HEK293 (cell line): ENCODE results near the gene DLL1.

ENCODE experiments used
- CTCF ChIA-PET: fragments of 350-600 bp; formaldehyde crosslinking; extraction: SDS; loops from one replicate; lab custom pipeline; 2021; ENCODE audit warnings: antibody characterized with exemption; lab: Yijun Ruan, JAX
- POLR2A ChIA-PET: fragments of 300-600 bp; formaldehyde crosslinking; extraction: SDS; loops from one replicate; lab custom pipeline; 2020; ENCODE audit warnings: antibody characterized with exemption, inconsistent platforms; lab: Yijun Ruan, JAX
- H3K27ac ChIP-seq: fragments of 200-500 bp; sonication (Bioruptor generic); 2 replicates; pipeline ENCODE4 v1.5.1; 2014; ENCODE audit warnings: low read depth, low read length, control low read depth, inconsistent platforms; ENCODE audit errors: extremely low read depth
- H3K36me3 ChIP-seq, 2 experiments: fragments of 200-500 bp in 1 of 2; sonication (Bioruptor generic) in 1 of 2; 1 replicate in 1 of 2; 2 replicates in 1 of 2; pipeline ENCODE4 v1.5.1; 2014 to 2017; ENCODE audit warnings: inconsistent platforms in 2 of 2, low read length in 2 of 2; ENCODE audit not compliant: control insufficient read depth in 2 of 2, insufficient read depth in 1 of 2
- H3K4me1 ChIP-seq: fragments of 200-500 bp; sonication (Bioruptor generic); 2 replicates; pipeline ENCODE4 v1.5.1; 2014; ENCODE audit warnings: mild to moderate bottlenecking, low read length, inconsistent platforms; ENCODE audit not compliant: control insufficient read depth, insufficient read depth
- H3K4me3 ChIP-seq: 2 replicates; pipeline ENCODE4 v1.5.1; 2011; ENCODE audit warnings: low read depth, mild to moderate bottlenecking, control low read depth, low read length, moderate library complexity
- H3K9me3 ChIP-seq: fragments of 200-500 bp; sonication (Bioruptor generic); 2 replicates; pipeline ENCODE4 v1.5.1; 2014; ENCODE audit warnings: low read depth, low read length, inconsistent platforms; ENCODE audit not compliant: control insufficient read depth, insufficient read depth
- GLIS1 ChIP-seq: fragments of 450-650 bp; formaldehyde crosslinking; IDR thresholded peaks from 2 replicates; pipeline ENCODE4 v1.5.1; 2016; ENCODE audit warnings: missing biosample characterization, missing genetic modification characterization
- OVOL3 ChIP-seq: fragments of 450-650 bp; formaldehyde crosslinking; IDR thresholded peaks from 2 replicates; pipeline ENCODE4 v1.5.1; 2016; ENCODE audit warnings: missing biosample characterization, missing genetic modification characterization
- ZBTB20 ChIP-seq: fragments of 450-650 bp; formaldehyde crosslinking; IDR thresholded peaks from 2 replicates; pipeline ENCODE4 v1.5.1; 2016; ENCODE audit warnings: missing biosample characterization, missing genetic modification characterization
- ZBTB8A ChIP-seq: fragments of 450-650 bp; formaldehyde crosslinking; IDR thresholded peaks from 2 replicates; pipeline ENCODE4 v1.5.1; 2016; ENCODE audit warnings: missing biosample characterization, missing genetic modification characterization
- ZNF174 ChIP-seq: fragments of 450-650 bp; formaldehyde crosslinking; IDR thresholded peaks from 2 replicates; pipeline ENCODE4 v1.5.0; 2017; ENCODE audit warnings: missing biosample characterization, mild to moderate bottlenecking, missing genetic modification characterization
- ZNF223 ChIP-seq: fragments of 450-650 bp; formaldehyde crosslinking; IDR thresholded peaks from 2 replicates; pipeline ENCODE4 v1.5.1; 2016; ENCODE audit warnings: missing biosample characterization, missing genetic modification characterization
- ZNF311 ChIP-seq: fragments of 450-650 bp; formaldehyde crosslinking; IDR thresholded peaks from 2 replicates; pipeline ENCODE4 v1.5.1; 2017; ENCODE audit warnings: missing biosample characterization, missing genetic modification characterization, borderline replicate concordance
- ZNF37A ChIP-seq: fragments of 450-650 bp; IDR thresholded peaks from 2 replicates; pipeline ENCODE4 v1.5.1; 2018; ENCODE audit warnings: missing biosample characterization, missing genetic modification characterization
- ZNF426 ChIP-seq: fragments of 450-650 bp; formaldehyde crosslinking; IDR thresholded peaks from 2 replicates; pipeline ENCODE4 v1.5.1; 2017; ENCODE audit warnings: missing biosample characterization, missing genetic modification characterization, mild to moderate bottlenecking, inconsistent platforms, moderate library complexity
- ZNF544 ChIP-seq: fragments of 450-650 bp; formaldehyde crosslinking; IDR thresholded peaks from 2 replicates; pipeline ENCODE4 v1.5.0; 2017; ENCODE audit warnings: missing biosample characterization, missing genetic modification characterization
- ZNF549 ChIP-seq: fragments of 450-650 bp; IDR thresholded peaks from 2 replicates; pipeline ENCODE4 v1.5.1; 2018; ENCODE audit warnings: missing biosample characterization, missing genetic modification characterization, mild to moderate bottlenecking, inconsistent platforms, moderate library complexity
- ZNF558 ChIP-seq: fragments of 450-650 bp; formaldehyde crosslinking; IDR thresholded peaks from 2 replicates; pipeline ENCODE4 v1.5.1; 2016; ENCODE audit warnings: missing biosample characterization, missing genetic modification characterization
- ZNF629 ChIP-seq: fragments of 450-650 bp; formaldehyde crosslinking; IDR thresholded peaks from 2 replicates; pipeline ENCODE4 v1.5.1; 2017; ENCODE audit warnings: missing biosample characterization, missing genetic modification characterization
- ZNF664 ChIP-seq: fragments of 450-650 bp; formaldehyde crosslinking; IDR thresholded peaks from 2 replicates; pipeline ENCODE4 v1.5.1; 2016; ENCODE audit warnings: missing biosample characterization, missing genetic modification characterization
- ZNF747 ChIP-seq: fragments of 450-650 bp; formaldehyde crosslinking; IDR thresholded peaks from 2 replicates; pipeline ENCODE4 v1.5.1; 2016; ENCODE audit warnings: missing biosample characterization, missing genetic modification characterization
- TF ChIP-seq, protein P1 (sequence below): fragments of 450-650 bp; formaldehyde crosslinking; IDR thresholded peaks from 2 replicates; pipeline ENCODE4; 2016; ENCODE audit warnings: missing biosample characterization, missing genetic modification characterization
- TF ChIP-seq, protein P2 (sequence below): fragments of 450-650 bp; formaldehyde crosslinking; IDR thresholded peaks from 2 replicates; pipeline ENCODE4 v1.5.1; 2016; ENCODE audit warnings: missing biosample characterization, missing genetic modification characterization
- TF ChIP-seq, protein P3 (sequence below): fragments of 450-650 bp; formaldehyde crosslinking; IDR thresholded peaks from 2 replicates; pipeline ENCODE4 v1.5.1; 2017; ENCODE audit warnings: missing biosample characterization, missing genetic modification characterization
- TF ChIP-seq, protein P4 (sequence below): fragments of 450-650 bp; formaldehyde crosslinking; conservative IDR thresholded peaks from 2 replicates; pipeline ENCODE4 v1.5.1; 2016; ENCODE audit warnings: low read depth, missing biosample characterization, missing genetic modification characterization
- TF ChIP-seq, protein P5 (sequence below): fragments of 450-650 bp; formaldehyde crosslinking; IDR thresholded peaks from 2 replicates; pipeline ENCODE4 v1.5.1; 2017; ENCODE audit warnings: missing biosample characterization, missing genetic modification characterization
- TF ChIP-seq, protein P6 (sequence below): fragments of 450-650 bp; formaldehyde crosslinking; IDR thresholded peaks from 2 replicates; pipeline ENCODE4 v1.5.1; 2016; ENCODE audit warnings: missing biosample characterization, missing genetic modification characterization

The DLL1 gene

DNA sequence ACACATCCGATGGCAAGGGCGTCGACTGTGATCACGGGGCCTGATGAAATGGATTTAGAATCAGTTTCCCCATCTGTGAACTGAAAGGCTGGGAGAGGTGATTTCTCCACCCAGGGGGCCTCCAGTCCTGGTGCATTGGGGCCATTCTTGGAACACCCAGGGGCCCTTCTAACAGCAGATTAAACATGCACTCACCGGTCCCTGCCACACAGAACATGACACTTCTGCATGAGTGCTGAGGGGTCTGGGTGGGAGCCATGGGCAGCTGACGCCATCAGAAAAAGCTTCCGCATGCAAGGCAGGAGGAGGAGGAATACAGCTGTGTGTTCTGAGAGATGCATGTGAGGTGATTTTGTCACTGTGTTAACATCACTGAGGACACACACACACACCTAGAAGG is 26.8 kb downstream of the DLL1 start (continued):
- TF ChIP-seq, protein P1, sequence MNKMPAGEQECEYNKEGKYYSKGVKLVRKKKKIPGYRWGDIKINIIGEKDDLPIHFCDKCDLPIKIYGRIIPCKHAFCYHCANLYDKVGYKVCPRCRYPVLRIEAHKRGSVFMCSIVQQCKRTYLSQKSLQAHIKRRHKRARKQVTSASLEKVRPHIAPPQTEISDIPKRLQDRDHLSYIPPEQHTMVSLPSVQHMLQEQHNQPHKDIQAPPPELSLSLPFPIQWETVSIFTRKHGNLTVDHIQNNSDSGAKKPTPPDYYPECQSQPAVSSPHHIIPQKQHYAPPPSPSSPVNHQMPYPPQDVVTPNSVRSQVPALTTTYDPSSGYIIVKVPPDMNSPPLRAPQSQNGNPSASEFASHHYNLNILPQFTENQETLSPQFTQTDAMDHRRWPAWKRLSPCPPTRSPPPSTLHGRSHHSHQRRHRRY = no peak
- TF ChIP-seq ZNF174 (tag by site-specific recombination) (no peak), ZNF549 (tag by site-specific recombination) (no peak), GLIS1 (tag by site-specific recombination) (no peak), ZBTB8A (tag by site-specific recombination) (no peak), ZNF747 (tag by site-specific recombination) (no peak), ZNF664 (tag by site-specific recombination) (no peak)

DNA sequence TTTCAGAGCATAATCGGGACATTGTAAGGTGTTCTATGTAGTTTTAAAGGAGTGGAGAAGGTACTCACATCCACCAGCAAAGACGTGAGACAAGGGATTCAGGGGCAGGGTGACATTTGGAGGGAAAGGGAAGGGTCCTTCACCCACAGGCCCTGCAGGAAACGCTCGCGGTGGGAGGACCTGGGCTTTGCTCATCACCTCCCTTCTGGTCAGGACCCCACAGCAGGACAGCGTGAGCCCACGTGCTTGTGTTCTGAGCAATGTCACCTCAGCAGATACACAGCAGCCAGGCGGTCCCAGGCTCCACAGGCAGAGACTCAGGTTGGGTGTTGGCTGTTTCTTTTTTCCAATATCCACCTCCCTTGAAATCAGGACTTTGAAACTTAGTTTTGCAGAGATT is 27.5 kb downstream of the DLL1 start:
- no peaks in the 10 kb centered on the region for H3K9me3 ChIP-seq
- no peak overlapping the region for H3K27ac ChIP-seq
- no peaks in the 10 kb centered on the region for H3K36me3 ChIP-seq
- CTCF ChIA-PET = no interaction called here
- H3K4me3 ChIP-seq = no peak overlapping the region
- TF ChIP-seq ZNF37A (tag by site-specific recombination) (no peak), ZBTB20 (tag by site-specific recombination) (no peak)
- TF ChIP-seq, protein P2, sequence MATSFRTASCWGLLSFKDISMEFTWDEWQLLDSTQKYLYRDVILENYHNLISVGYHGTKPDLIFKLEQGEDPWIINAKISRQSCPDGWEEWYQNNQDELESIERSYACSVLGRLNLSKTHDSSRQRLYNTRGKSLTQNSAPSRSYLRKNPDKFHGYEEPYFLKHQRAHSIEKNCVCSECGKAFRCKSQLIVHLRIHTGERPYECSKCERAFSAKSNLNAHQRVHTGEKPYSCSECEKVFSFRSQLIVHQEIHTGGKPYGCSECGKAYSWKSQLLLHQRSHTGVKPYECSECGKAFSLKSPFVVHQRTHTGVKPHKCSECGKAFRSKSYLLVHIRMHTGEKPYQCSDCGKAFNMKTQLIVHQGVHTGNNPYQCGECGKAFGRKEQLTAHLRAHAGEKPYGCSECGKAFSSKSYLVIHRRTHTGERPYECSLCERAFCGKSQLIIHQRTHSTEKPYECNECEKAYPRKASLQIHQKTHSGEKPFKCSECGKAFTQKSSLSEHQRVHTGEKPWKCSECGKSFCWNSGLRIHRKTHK (tag by site-specific recombination) = no peak
- TF ChIP-seq, protein P3, sequence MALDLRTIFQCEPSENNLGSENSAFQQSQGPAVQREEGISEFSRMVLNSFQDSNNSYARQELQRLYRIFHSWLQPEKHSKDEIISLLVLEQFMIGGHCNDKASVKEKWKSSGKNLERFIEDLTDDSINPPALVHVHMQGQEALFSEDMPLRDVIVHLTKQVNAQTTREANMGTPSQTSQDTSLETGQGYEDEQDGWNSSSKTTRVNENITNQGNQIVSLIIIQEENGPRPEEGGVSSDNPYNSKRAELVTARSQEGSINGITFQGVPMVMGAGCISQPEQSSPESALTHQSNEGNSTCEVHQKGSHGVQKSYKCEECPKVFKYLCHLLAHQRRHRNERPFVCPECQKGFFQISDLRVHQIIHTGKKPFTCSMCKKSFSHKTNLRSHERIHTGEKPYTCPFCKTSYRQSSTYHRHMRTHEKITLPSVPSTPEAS = no peak
- TF ChIP-seq, protein P4, sequence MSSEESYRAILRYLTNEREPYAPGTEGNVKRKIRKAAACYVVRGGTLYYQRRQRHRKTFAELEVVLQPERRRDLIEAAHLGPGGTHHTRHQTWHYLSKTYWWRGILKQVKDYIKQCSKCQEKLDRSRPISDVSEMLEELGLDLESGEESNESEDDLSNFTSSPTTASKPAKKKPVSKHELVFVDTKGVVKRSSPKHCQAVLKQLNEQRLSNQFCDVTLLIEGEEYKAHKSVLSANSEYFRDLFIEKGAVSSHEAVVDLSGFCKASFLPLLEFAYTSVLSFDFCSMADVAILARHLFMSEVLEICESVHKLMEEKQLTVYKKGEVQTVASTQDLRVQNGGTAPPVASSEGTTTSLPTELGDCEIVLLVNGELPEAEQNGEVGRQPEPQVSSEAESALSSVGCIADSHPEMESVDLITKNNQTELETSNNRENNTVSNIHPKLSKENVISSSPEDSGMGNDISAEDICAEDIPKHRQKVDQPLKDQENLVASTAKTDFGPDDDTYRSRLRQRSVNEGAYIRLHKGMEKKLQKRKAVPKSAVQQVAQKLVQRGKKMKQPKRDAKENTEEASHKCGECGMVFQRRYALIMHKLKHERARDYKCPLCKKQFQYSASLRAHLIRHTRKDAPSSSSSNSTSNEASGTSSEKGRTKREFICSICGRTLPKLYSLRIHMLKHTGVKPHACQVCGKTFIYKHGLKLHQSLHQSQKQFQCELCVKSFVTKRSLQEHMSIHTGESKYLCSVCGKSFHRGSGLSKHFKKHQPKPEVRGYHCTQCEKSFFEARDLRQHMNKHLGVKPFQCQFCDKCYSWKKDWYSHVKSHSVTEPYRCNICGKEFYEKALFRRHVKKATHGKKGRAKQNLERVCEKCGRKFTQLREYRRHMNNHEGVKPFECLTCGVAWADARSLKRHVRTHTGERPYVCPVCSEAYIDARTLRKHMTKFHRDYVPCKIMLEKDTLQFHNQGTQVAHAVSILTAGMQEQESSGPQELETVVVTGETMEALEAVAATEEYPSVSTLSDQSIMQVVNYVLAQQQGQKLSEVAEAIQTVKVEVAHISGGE (tag by site-specific recombination) = no peak
- TF ChIP-seq, protein P5, sequence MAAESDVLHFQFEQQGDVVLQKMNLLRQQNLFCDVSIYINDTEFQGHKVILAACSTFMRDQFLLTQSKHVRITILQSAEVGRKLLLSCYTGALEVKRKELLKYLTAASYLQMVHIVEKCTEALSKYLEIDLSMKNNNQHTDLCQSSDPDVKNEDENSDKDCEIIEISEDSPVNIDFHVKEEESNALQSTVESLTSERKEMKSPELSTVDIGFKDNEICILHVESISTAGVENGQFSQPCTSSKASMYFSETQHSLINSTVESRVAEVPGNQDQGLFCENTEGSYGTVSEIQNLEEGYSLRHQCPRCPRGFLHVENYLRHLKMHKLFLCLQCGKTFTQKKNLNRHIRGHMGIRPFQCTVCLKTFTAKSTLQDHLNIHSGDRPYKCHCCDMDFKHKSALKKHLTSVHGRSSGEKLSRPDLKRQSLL (tag by site-specific recombination) = no peak
- no peaks in the 10 kb centered on the region for H3K4me1 ChIP-seq
- POLR2A ChIA-PET = interaction anchor here (0.7 kb wide), 1 partner anchor 10 kb away, joined by 6 read pairs; no protein-coding TSS in a partner anchor

DNA sequence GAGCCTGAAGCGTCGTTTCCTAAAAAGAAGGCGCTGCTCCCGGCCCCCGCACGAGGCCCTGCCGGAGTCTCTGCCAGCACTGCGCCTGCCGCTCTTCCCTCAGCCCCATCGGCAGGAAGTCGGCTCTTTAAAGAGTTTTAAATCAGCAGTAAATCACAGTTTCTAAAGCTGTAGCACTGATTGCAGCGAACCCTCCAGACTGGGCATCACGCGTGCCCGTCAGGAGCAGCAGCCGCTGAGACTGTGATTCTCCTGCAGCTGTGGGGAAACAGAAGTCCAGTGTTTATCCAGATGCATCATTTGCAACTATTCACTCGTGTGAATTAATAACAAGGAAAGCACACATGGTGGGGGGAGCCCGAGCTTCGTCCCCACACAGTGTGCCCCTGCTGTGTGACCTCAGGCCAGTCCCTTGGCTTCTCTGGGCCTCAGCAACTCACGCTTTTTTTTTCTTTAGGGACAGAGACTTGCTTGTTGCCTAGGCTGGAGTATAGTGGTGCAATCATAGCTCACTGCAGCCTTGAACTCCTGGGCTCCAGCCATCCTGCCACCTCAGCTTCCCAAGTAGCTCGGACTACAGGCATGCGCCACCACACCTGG is 28.3 kb downstream of the DLL1 start:
- no peak for TF ChIP-seq ZNF558 (tag by site-specific recombination)
- TF ChIP-seq ZNF311 (tag by site-specific recombination) = no peak
- no peak for TF ChIP-seq ZNF223 (tag by site-specific recombination)
- TF ChIP-seq, protein P6, sequence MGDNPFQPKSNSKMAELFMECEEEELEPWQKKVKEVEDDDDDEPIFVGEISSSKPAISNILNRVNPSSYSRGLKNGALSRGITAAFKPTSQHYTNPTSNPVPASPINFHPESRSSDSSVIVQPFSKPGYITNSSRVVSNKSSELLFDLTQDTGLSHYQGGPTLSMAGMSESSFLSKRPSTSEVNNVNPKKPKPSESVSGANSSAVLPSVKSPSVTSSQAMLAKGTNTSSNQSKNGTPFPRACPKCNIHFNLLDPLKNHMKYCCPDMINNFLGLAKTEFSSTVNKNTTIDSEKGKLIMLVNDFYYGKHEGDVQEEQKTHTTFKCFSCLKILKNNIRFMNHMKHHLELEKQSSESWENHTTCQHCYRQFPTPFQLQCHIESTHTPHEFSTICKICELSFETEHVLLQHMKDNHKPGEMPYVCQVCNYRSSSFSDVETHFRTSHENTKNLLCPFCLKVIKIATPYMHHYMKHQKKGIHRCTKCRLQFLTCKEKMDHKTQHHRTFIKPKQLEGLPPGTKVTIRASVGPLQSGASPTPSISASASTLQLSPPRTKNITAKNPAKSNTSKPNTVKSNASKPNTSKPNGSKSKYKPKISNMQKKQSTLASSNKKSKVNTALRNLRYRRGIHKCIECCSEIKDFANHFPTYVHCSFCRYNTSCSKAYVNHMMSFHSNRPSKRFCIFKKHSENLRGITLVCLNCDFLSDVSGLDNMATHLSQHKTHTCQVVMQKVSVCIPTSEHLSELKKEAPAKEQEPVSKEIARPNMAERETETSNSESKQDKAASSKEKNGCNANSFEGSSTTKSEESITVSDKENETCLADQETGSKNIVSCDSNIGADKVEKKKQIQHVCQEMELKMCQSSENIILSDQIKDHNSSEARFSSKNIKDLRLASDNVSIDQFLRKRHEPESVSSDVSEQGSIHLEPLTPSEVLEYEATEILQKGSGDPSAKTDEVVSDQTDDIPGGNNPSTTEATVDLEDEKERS (tag by site-specific recombination) = no peak
- TF ChIP-seq ZNF629 (tag by site-specific recombination) = no peak
- TF ChIP-seq ZNF544 (tag by site-specific recombination) = no peak
- TF ChIP-seq OVOL3 (tag by site-specific recombination) = no peak
- no peak for TF ChIP-seq ZNF426 (tag by site-specific recombination)
- Histone ChIP-seq H3K4me1 (no peaks in the 10 kb centered on the region), H3K9me3 (no peaks in the 10 kb centered on the region), H3K4me3 (no peak overlapping the region), H3K36me3 (no peaks in the 10 kb centered on the region), H3K27ac (no peak overlapping the region)
- POLR2A ChIA-PET = interaction anchor here (0.7 kb wide), 2 partner anchors 11 to 40 kb away, joined by 6 to 11 read pairs; no protein-coding TSS in a partner anchor
- CTCF ChIA-PET = interaction anchor here (0.7 to 1.1 kb wide), 2 partner anchors 10 to 255 kb away, joined by 3 to 7 read pairs; no protein-coding TSS in a partner anchor
